Neural progenitor cell (in vitro differentiated cells): Measurements from ENCODE around the gene GPRC5D. TPM values are rescaled to one million over a fixed set of nuclear protein-coding genes. Genes with fewer than 3 reads are reported as not detected.

Source experiments
- DNase-seq: peaks from one replicate; pipeline ENCODE4 v3.0.0-alpha.2; 2016; ENCODE audit warnings: low spot score
- H2AFZ ChIP-seq: fragments of 200-600 bp; sonication (generic); replicated peaks from 2 replicates; pipeline ENCODE4 v1.6.1; 2016; ENCODE audit warnings: antibody characterized with exemption
- H3F3A ChIP-seq: fragments of 200-600 bp; sonication (generic); 2 replicates; pipeline ENCODE4 v1.6.1; 2016; ENCODE audit warnings: antibody characterized with exemption, low read depth
- H3K27ac ChIP-seq: fragments of 200-600 bp; sonication (generic); 2 replicates; pipeline ENCODE4 v1.5.1; 2016; ENCODE audit warnings: mild to moderate bottlenecking
- H3K27me3 ChIP-seq: fragments of 200-600 bp; sonication (generic); 2 replicates; pipeline ENCODE4 v1.6.1; 2016; ENCODE audit warnings: mild to moderate bottlenecking, moderate library complexity
- H3K36me3 ChIP-seq: fragments of 200-600 bp; sonication (generic); 2 replicates; pipeline ENCODE4 v1.5.1; 2016
- H3K4me1 ChIP-seq: fragments of 200-600 bp; sonication (generic); 2 replicates; pipeline ENCODE4 v1.6.1; 2016; ENCODE audit warnings: mixed run types
- H3K4me2 ChIP-seq: fragments of 200-600 bp; sonication (generic); 2 replicates; pipeline ENCODE4 v1.6.1; 2016
- H3K4me3 ChIP-seq: fragments of 200-600 bp; sonication (generic); 2 replicates; pipeline ENCODE4 v1.5.1; 2016
- H3K79me2 ChIP-seq: fragments of 200-600 bp; sonication (generic); 2 replicates; pipeline ENCODE4 v1.6.1; 2016; ENCODE audit warnings: low read depth
- H3K9ac ChIP-seq: fragments of 200-600 bp; sonication (generic); 2 replicates; pipeline ENCODE4 v1.6.1; 2016
- H3K9me3 ChIP-seq: fragments of 200-600 bp; sonication (generic); 2 replicates; pipeline ENCODE4 v1.5.1; 2016; ENCODE audit warnings: low read depth
- H4K20me1 ChIP-seq: fragments of 200-600 bp; sonication (generic); 2 replicates; pipeline ENCODE4 v1.6.1; 2016; ENCODE audit warnings: low read depth
- H3K27ac Mint-ChIP-seq: 3 replicates; pipeline ENCODE4 v1.8.0; 2021; ENCODE audit warnings: mixed read lengths
- H3K27me3 Mint-ChIP-seq: 2 replicates; pipeline ENCODE4 v1.8.0; 2022; ENCODE audit warnings: low read depth, mild to moderate bottlenecking, inconsistent platforms, moderate library complexity, mixed read lengths; ENCODE audit not compliant: insufficient read depth
- H3K36me3 Mint-ChIP-seq: 3 replicates; pipeline ENCODE4 v1.8.0; 2021; ENCODE audit warnings: mixed read lengths
- H3K4me1 Mint-ChIP-seq: 3 replicates; pipeline ENCODE4 v1.8.0; 2021; ENCODE audit warnings: mixed read lengths
- H3K4me3 Mint-ChIP-seq: 3 replicates; pipeline ENCODE4 v1.8.0; 2021; ENCODE audit warnings: mild to moderate bottlenecking, moderate library complexity, mixed read lengths
- H3K9me3 Mint-ChIP-seq: 3 replicates; pipeline ENCODE4 v1.8.0; 2020; ENCODE audit warnings: mixed read lengths
- EZH2 ChIP-seq: fragments of 200-600 bp; sonication (generic); IDR thresholded peaks from 2 replicates; pipeline ENCODE4 v1.6.1; 2017; ENCODE audit warnings: antibody characterized with exemption, mild to moderate bottlenecking, moderate library complexity
- EZH2phosphoT487 ChIP-seq: fragments of 200-600 bp; sonication (generic); IDR thresholded peaks from 2 replicates; pipeline ENCODE4 v1.6.1; 2017; ENCODE audit warnings: antibody characterized with exemption
- total RNA-seq: library from RNA; depleted of rRNA; stranded (reverse); fragments of >200 nt; gene quantifications from 2 replicates; pipeline ENCODE4 v1.2.3, GENCODE V29; 2015; ENCODE audit warnings: low replicate concordance
- TF ChIP-seq, protein P1 (sequence below): fragments of 200-600 bp; sonication (generic); IDR thresholded peaks from 2 replicates; pipeline ENCODE4 v1.5.1; 2017; ENCODE audit warnings: antibody characterized with exemption, mild to moderate bottlenecking

Gene GPRC5D
- total RNA-seq, 1 donor from 2014 or later, result not detected

GRCh38 chr12:12934556-12934955, 17.4 kb downstream of the GPRC5D start:
- Histone ChIP-seq H3K9ac (no peak overlapping the region), H3K27ac (peak overlapping the region; percentile 29), H3K27me3 (no peaks in the 10 kb centered on the region), H3K4me3 (no peak overlapping the region), H3F3A (no peaks in the 10 kb centered on the region), H3K4me1 (peaks cover 8% of the 10 kb centered on the region), H2AFZ (peak overlapping the region; percentile 50), H3K79me2 (no peaks in the 10 kb centered on the region), H3K4me2 (peak overlapping the region; percentile 27), H4K20me1 (no peaks in the 10 kb centered on the region), H3K9me3 (no peaks in the 10 kb centered on the region), H3K36me3 (no peaks in the 10 kb centered on the region)
- peaks cover 21% of the 10 kb centered on the region for H3K4me1 Mint-ChIP-seq
- H3K27ac Mint-ChIP-seq, result peak overlapping the region; percentile 72
- no peaks in the 10 kb centered on the region for H3K9me3 Mint-ChIP-seq
- no peaks in the 10 kb centered on the region for H3K36me3 Mint-ChIP-seq
- no peaks in the 10 kb centered on the region for H3K27me3 Mint-ChIP-seq
- TF ChIP-seq, protein P1, sequence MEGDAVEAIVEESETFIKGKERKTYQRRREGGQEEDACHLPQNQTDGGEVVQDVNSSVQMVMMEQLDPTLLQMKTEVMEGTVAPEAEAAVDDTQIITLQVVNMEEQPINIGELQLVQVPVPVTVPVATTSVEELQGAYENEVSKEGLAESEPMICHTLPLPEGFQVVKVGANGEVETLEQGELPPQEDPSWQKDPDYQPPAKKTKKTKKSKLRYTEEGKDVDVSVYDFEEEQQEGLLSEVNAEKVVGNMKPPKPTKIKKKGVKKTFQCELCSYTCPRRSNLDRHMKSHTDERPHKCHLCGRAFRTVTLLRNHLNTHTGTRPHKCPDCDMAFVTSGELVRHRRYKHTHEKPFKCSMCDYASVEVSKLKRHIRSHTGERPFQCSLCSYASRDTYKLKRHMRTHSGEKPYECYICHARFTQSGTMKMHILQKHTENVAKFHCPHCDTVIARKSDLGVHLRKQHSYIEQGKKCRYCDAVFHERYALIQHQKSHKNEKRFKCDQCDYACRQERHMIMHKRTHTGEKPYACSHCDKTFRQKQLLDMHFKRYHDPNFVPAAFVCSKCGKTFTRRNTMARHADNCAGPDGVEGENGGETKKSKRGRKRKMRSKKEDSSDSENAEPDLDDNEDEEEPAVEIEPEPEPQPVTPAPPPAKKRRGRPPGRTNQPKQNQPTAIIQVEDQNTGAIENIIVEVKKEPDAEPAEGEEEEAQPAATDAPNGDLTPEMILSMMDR, result no peak
- TF ChIP-seq EZH2phosphoT487 (no peak), EZH2 (no peak)
- DNase-seq, result no peak
- H3K4me3 Mint-ChIP-seq, result no peak overlapping the region

DNA sequence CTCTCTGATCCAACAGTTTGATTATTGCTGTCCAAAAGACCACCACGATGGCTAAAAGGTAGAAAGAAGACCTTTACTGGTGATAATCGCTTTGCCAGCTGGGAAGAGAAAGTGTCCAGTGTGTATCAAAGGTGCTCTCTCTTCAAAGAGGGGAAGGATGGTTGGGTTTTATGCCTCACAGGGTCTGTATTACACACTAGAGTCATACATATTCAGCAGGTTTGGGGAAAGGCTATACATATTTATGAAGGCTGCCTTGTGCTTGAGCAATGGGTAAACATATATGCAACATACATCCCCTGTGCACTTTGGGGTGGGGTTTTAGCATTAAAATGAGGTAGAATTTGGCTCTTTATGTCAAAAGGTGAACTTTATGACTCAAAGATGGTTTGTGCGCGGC, 18.2 kb downstream of the GPRC5D start:
- Mint-ChIP-seq H3K27ac (no peak overlapping the region), H3K36me3 (no peaks in the 10 kb centered on the region), H3K4me3 (no peak overlapping the region), H3K27me3 (no peaks in the 10 kb centered on the region), H3K9me3 (no peaks in the 10 kb centered on the region), H3K4me1 (peaks cover 21% of the 10 kb centered on the region)
- peak overlapping the region; percentile 50 for H2AFZ ChIP-seq
- no peak for DNase-seq
- H3K27ac ChIP-seq, result no peak overlapping the region
- H3K4me1 ChIP-seq, result peaks cover 8% of the 10 kb centered on the region
- no peaks in the 10 kb centered on the region for H3K9me3 ChIP-seq
- H3K4me2 ChIP-seq, result no peak overlapping the region
- no peaks in the 10 kb centered on the region for H3F3A ChIP-seq
- H3K4me3 ChIP-seq, result no peak overlapping the region
- H3K9ac ChIP-seq, result no peak overlapping the region
- no peaks in the 10 kb centered on the region for H3K27me3 ChIP-seq
- H3K36me3 ChIP-seq, result no peaks in the 10 kb centered on the region
- H4K20me1 ChIP-seq, result no peaks in the 10 kb centered on the region
- TF ChIP-seq EZH2 (no peak), EZH2phosphoT487 (no peak)
- TF ChIP-seq, protein P1, result no peak
- no peaks in the 10 kb centered on the region for H3K79me2 ChIP-seq

DNA sequence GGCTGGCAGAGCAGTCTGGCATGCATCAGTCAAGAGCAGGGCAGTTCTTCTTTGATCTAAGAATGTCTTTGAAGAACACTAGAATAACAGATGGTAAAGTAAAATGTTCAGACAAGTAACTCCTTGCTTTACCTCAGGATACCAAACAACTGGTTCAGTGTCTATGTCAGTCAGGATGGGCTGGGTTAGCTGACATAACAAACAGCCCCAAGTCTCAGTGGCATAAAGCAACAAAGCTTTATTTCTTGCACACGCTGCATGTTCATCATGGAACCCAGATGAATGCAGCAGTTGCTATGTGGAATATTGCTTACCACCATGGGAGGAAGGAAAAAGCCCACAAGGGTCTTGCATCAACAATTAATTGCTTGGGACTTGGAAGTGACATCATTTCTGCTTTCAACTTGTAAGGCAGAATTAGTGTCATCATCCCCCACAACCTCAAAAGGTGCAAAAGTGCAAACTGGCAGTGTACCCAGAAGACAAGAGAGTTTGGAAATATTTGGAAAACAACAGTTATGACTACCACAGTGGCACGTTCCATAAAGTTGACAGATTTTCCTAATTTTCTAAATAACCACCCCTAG, 21.2 kb downstream of the GPRC5D start:
- Mint-ChIP-seq H3K4me1 (peaks cover 21% of the 10 kb centered on the region), H3K36me3 (no peaks in the 10 kb centered on the region), H3K27me3 (no peaks in the 10 kb centered on the region), H3K4me3 (no peak overlapping the region), H3K9me3 (peaks cover 8% of the 10 kb centered on the region), H3K27ac (peak overlapping the region; percentile 28)
- H4K20me1 ChIP-seq, result no peaks in the 10 kb centered on the region
- no peaks in the 10 kb centered on the region for H3F3A ChIP-seq
- TF ChIP-seq, protein P1, result no peak
- TF ChIP-seq EZH2, result no peak
- TF ChIP-seq EZH2phosphoT487, result no peak
- no peak overlapping the region for H2AFZ ChIP-seq
- H3K36me3 ChIP-seq, result no peaks in the 10 kb centered on the region
- DNase-seq, result no peak
- H3K9me3 ChIP-seq, result no peaks in the 10 kb centered on the region
- no peak overlapping the region for H3K4me3 ChIP-seq
- H3K79me2 ChIP-seq, result no peaks in the 10 kb centered on the region
- H3K4me2 ChIP-seq, result no peak overlapping the region
- peaks cover 8% of the 10 kb centered on the region for H3K4me1 ChIP-seq
- H3K27me3 ChIP-seq, result no peaks in the 10 kb centered on the region
- no peak overlapping the region for H3K27ac ChIP-seq
- H3K9ac ChIP-seq, result no peak overlapping the region
